Lower leg skin (tissue), 4 donors: ENCODE results near the gene TMEM174. TPM values are rescaled to one million over a fixed set of nuclear protein-coding genes. Genes with fewer than 3 reads are reported as not detected.
A peak's percentile ranks its signal among the peaks of the same experiment; 100 is the strongest.
"Not testable (repeated sequence)": the region's sequence is repeated elsewhere in the genome, so short reads cannot be mapped to it uniquely, and the experiment has no call there.

Experiments used
- DNase-seq, 2 donors: peaks; one replicate each; pipeline ENCODE4 v3.0.0-alpha.2; 2019; ENCODE audit warnings: low spot score in 2 of 2
- H3K4me3 ChIP-seq: fragments of 200-600 bp; sonication (generic); 2 replicates; pipeline ENCODE4 v1.5.1; 2017; ENCODE audit warnings: mild to moderate bottlenecking, low read depth; ENCODE audit not compliant: poor library complexity, severe bottlenecking
- POLR2A ChIP-seq, 2 donors: fragments of 450-650 bp; IDR thresholded peaks; one replicate each; pipeline ENCODE4 v1.6.1; 2016 to 2017; ENCODE audit warnings: antibody characterized with exemption in 2 of 2, mild to moderate bottlenecking in 1 of 2, moderate library complexity in 1 of 2
- WGBS, 2 donors: methylation state at CpG; one replicate each; pipeline ENCODE4 v1.1.5; 2018; 5-methylcytosine and 5-hydroxymethylcytosine counted together
- intact Hi-C: fragments of 100-400 bp; cut with DNase I; formaldehyde crosslinking; loops from one replicate; pipeline ENCODE4 v1.15.0; 2023; ENCODE audit warnings: low total_unique reads
- total RNA-seq, 4 donors: library from RNA; depleted of rRNA; stranded (reverse); fragments of >200 nt; gene quantifications; one replicate each; pipeline ENCODE4 v1.1.0, GENCODE V29; 2016
- TF ChIP-seq, protein P1 (sequence below), 3 donors: fragments of 450-650 bp; IDR thresholded peaks; one replicate each; pipeline ENCODE4 v1.5.1; 2016; ENCODE audit warnings: antibody characterized with exemption in 3 of 3, mild to moderate bottlenecking in 3 of 3, moderate library complexity in 2 of 3

TMEM174 gene
- total RNA-seq, 4 donors from 2014 or later: not detected

DNA sequence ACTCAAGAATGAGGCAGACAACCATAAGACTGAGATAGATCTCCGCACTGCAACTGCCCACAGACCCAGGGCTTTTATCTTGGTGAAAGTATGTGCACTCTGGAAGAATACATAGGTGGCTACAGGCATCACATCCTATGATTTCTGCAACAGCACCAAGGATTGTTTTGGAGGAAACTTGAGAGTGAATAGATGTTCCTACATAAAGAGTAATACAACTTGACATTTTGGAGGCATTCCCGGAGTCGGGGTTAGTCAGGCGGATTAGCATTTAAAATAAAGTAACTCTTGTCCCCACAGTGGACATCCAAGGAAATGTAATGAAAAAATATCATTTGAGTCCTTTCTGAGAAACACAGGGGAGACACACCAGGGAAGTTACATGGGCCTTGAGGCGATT lies 26.7 kb downstream of the TMEM174 start:
- DNase-seq: no peak
- no peak overlapping the region for H3K4me3 ChIP-seq
- intact Hi-C loops: loop anchor here (10.0 kb wide), 1 partner anchor 105 kb away; no protein-coding TSS in a partner anchor
- WGBS, 2 donors: 91 to 92% methylated on average over 5 of the region's 5 CpGs
- TF ChIP-seq POLR2A (IDR thresholded peaks at IDR 0.05): no peak
- TF ChIP-seq, protein P1, sequence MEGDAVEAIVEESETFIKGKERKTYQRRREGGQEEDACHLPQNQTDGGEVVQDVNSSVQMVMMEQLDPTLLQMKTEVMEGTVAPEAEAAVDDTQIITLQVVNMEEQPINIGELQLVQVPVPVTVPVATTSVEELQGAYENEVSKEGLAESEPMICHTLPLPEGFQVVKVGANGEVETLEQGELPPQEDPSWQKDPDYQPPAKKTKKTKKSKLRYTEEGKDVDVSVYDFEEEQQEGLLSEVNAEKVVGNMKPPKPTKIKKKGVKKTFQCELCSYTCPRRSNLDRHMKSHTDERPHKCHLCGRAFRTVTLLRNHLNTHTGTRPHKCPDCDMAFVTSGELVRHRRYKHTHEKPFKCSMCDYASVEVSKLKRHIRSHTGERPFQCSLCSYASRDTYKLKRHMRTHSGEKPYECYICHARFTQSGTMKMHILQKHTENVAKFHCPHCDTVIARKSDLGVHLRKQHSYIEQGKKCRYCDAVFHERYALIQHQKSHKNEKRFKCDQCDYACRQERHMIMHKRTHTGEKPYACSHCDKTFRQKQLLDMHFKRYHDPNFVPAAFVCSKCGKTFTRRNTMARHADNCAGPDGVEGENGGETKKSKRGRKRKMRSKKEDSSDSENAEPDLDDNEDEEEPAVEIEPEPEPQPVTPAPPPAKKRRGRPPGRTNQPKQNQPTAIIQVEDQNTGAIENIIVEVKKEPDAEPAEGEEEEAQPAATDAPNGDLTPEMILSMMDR (IDR thresholded peaks at IDR 0.05): no peak

DNA sequence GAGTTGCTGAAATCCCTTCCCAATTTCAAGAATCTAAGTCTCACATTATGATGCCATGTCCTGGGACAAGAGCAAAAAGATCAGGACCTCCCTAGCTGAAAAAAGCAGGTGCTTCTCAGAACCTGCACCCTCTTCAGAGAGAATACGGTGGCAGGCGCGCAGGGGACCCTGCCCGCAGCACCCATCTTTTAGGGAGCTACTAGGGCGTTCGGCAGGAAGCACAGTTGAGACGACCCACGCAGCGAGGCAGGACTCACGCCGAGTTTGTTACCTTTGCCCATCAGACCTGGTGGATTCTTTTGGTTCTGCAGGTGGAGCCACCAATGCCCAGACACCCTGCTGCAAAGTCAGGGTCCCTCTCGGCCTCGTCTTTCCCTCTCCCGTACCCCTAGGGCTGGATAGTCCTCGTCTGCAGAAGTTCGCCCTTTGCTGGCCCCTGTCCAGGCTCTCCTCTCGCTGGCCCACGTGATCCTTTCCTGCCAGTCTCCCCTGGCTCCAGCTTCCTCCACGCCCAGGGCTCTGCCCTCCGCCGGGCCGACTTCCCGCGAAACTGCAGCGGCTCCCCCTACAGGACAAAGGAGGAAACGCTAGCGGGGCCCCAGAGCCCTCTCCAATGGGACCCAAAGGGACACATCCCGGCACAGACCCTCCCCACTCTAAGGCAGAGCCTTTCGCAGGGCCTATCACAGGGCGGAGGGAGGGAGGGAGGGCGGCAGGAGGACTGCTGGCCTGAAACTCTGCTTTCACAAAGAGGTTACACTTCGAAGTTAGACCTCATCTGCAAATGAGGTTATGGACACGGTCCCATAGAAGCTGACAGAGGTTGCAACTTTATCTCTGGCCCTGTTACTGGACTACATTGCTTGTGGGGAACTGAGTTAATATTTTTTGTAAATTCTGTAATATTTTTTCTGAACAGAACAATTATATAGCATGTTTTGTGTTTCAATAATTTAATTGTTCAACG lies 28.8 kb downstream of the TMEM174 start:
- no peak overlapping the region for H3K4me3 ChIP-seq
- intact Hi-C loops: loop anchor here (10.0 kb wide), 1 partner anchor 103 kb away; no protein-coding TSS in a partner anchor
- DNase-seq: peak; percentile 40 to 89
- WGBS, 2 donors: 36 to 45% methylated on average over 30 to 34 of the region's 34 CpGs
- TF ChIP-seq, protein P1 (IDR thresholded peaks at IDR 0.05): no peak
- no peak for TF ChIP-seq POLR2A (IDR thresholded peaks at IDR 0.05)

DNA sequence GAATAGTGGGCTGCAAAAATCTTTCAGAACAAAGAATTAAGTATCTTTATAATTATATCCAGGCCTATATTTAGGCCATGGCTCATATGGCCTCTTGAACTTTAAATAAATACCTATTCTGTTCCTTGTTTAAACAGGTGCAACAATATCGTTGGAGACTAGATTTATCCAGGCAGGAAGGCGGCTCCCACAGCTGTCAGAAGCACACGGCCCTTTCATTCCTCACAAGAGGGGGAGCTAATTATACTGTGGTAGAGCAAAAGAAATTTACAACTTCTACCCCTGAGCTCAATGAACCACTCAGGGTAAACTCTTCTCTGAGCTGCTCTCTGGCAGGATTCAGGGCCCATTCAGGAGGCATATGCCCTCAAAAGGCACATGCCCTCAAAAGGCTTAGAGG lies 31.3 kb downstream of the TMEM174 start:
- no peak overlapping the region for H3K4me3 ChIP-seq
- no peak for DNase-seq
- 78 to 90% methylated on average over 3 of the region's 3 CpGs for WGBS, 2 donors
- intact Hi-C loops: loop anchor here (10.0 kb wide), 1 partner anchor 100 kb away; no protein-coding TSS in a partner anchor
- TF ChIP-seq POLR2A (IDR thresholded peaks at IDR 0.05): no peak
- TF ChIP-seq, protein P1 (IDR thresholded peaks at IDR 0.05): no peak

DNA sequence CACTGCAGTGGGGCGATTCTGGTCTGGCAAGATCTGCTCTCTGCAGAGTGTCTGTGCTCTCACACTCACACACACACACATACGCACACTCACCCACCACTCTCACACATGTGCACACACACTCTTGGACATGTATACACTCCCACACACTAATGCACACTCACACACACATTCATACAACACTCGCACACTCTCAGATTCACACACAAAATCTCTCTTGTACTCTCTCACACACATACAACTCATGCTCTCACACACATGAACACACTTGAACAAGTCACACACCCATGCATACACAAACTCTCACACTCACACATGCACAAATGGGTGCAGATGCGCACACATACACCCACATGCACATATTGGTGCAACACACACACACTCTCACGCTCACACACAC lies 31.7 kb downstream of the TMEM174 start:
- WGBS, 2 donors: 92 to 93% methylated on average over 5 of the region's 5 CpGs

DNA sequence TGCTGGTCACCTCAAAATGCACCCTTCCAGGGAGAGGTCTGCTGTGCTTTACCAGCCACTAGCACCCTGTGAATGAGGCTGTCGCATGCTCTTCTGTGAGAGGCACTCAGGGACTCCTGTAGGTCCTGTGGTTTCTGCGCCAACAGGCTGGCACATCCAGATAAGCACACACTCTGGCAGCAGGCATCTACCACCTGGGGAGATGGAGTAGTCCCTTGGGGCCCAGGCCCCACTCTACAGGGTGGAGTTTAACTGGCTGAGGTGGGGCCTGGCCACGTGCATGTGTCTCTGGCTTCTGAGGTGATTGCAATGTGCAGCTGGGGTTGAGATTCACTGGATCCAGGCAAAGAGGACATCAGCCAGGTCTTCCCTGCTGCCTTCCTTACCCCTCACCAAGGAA lies 32.3 kb downstream of the TMEM174 start:
- WGBS, 2 donors: 74 to 87% methylated on average over 2 to 3 of the region's 3 CpGs
- no peak overlapping the region for H3K4me3 ChIP-seq
- intact Hi-C loops: loop anchor here (10.0 kb wide), 1 partner anchor 99 kb away; no protein-coding TSS in a partner anchor
- DNase-seq: no peak
- TF ChIP-seq, protein P1 (IDR thresholded peaks at IDR 0.05): no peak
- no peak for TF ChIP-seq POLR2A (IDR thresholded peaks at IDR 0.05)

More for the DNA sequence above, 31.7 kb downstream of the TMEM174 start:
- no peak for DNase-seq
- TF ChIP-seq, protein P1 (IDR thresholded peaks at IDR 0.05): no peak
- no peak for TF ChIP-seq POLR2A (IDR thresholded peaks at IDR 0.05)
- intact Hi-C loops: loop anchor here (10.0 kb wide), 1 partner anchor 100 kb away; no protein-coding TSS in a partner anchor
- H3K4me3 ChIP-seq: no peak overlapping the region

DNA sequence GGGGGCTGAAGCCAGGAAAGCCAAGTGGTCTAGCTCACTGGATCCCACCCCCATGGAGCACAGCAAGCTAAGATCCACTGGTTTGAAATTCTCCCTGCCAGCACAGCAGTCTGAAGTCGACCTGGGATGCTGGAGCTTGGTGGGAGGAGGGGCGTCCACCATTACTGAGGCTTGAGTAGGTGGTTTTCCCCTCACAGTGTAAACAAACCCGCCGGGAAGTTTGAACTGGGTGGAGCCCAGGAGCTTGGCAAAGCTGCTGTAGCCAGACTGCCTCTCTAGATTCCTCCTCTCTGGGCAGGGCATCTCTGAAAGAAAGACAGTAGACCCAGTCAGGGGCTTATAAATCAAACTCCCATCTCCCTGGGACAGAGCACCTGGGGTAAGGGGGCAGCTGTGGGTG lies 34.2 kb downstream of the TMEM174 start:
- WGBS, 2 donors: 23 to 38% methylated on average over 2 to 4 of the region's 4 CpGs
- intact Hi-C loops: loop anchor here (10.0 kb wide), 1 partner anchor 98 kb away; no protein-coding TSS in a partner anchor

DNA sequence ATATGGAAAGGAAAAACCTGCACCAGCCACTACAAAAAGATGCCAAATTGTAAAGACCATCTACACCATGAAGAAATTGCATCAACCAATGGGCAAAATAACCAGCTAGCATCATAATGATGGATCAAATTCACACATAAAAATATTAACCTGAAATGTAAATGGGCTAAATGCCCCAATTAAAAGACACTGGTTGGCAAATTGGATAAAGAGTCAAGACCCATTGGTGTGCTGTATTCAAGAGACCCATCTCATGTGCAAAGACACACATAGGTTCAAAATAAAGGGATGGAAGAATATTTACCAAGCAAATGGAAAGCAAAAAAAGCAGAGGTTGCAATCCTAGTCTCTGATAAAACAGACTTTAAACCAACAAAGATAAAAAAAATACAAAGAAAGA lies 36.1 kb downstream of the TMEM174 start:
- intact Hi-C loops: loop anchor here (10.0 kb wide), 1 partner anchor 96 kb away; no protein-coding TSS in a partner anchor
- DNase-seq: not testable (repeated sequence)

More for the DNA sequence above, 34.2 kb downstream of the TMEM174 start:
- H3K4me3 ChIP-seq, DNase-seq: not testable (repeated sequence)

DNA sequence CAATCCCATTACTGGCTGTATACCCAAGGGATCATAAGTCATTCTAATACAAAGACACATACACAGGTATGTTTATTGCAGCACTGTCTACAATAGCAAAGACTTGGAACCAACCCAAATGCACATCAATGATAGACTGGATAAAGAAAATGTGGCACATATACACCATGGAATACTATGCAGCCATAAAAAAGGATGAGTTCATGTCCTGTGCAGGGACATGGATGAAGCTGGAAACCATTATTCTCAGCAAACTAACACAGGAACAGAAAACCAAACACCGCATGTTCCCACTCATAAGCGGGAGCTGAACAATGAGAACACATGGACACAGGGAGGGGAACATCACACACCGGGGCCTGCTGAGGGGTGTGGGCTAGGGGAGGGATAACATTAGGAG lies 39.7 kb downstream of the TMEM174 start:
- WGBS, 2 donors: 89 to 93% methylated on average over 3 of the region's 3 CpGs
- not testable (repeated sequence) for DNase-seq

More for the DNA sequence above, 36.1 kb downstream of the TMEM174 start:
- H3K4me3 ChIP-seq: not testable (repeated sequence)

More for the DNA sequence above, 39.7 kb downstream of the TMEM174 start:
- H3K4me3 ChIP-seq, intact Hi-C loops: not testable (repeated sequence)
